HCT116 (cell line): ENCODE measurements around the gene MYLK. TPM values are rescaled to one million over a fixed set of nuclear protein-coding genes. Genes with fewer than 3 reads are reported as not detected.

ENCODE experiments used
- ATAC-seq: fragments of 200-7000 bp; cut with Tn5 transposase; 2 replicates; pipeline ENCODE4 v1.9.1; 2020; ENCODE audit warnings: mild to moderate bottlenecking, moderate library complexity
- BruUV-seq: library from RNA; stranded (reverse); fragments of 400-500 nt; replicated peaks from 2 replicates; lab custom pipeline; 2021; lab: Mats Ljungman, UMichigan
- CTCF ChIA-PET: fragments of 300-600 bp; sonication (Branson Sonifier 250); formaldehyde crosslinking; loops from one replicate; lab custom pipeline; 2021; ENCODE audit warnings: antibody characterized with exemption; lab: Charles Lee
- POLR2A ChIA-PET: fragments of 300-600, 350-600 bp; sonication (Branson Sonifier 250); formaldehyde crosslinking; loops from one replicate; lab custom pipeline; 2021; ENCODE audit warnings: antibody characterized with exemption; lab: Charles Lee
- RAD21 ChIA-PET, 2 experiments: fragments of 300-600 bp; sonication (Branson Sonifier 250); formaldehyde crosslinking; loops; one replicate each; lab custom pipeline; 2023; ENCODE audit warnings: low total read pairs in 2 of 2; ENCODE audit not compliant: uncharacterized antibody in 2 of 2, unreplicated experiment in 2 of 2, low non-redundant PET in 1 of 2; lab: Charles Lee
- DNase-seq: peaks from one replicate; pipeline ENCODE4 v3.0.0-alpha.2; 2010; ENCODE audit warnings: low read depth, low spot score
- H2AFZ ChIP-seq: fragments of 200-600 bp; shearing (Covaris generic), sonication (generic); 2 replicates; pipeline ENCODE4 v1.6.1; 2017; ENCODE audit warnings: low read depth, mixed run types, mixed read lengths, antibody characterized with exemption, low read length; ENCODE audit not compliant: poor library complexity, severe bottlenecking
- H3K27ac ChIP-seq: 2 replicates; pipeline ENCODE4 v1.5.1; 2012; ENCODE audit warnings: low read depth, low read length
- H3K27me3 ChIP-seq: fragments of 200-600 bp; sonication (generic); 2 replicates; pipeline ENCODE4 v1.6.1; 2016; ENCODE audit warnings: mixed run types, low read length, mixed read lengths; ENCODE audit not compliant: insufficient read depth
- H3K36me3 ChIP-seq, 2 experiments: fragments of 200-500 bp in 1 of 2; fragments of 200-600 bp in 1 of 2; sonication (Bioruptor generic) in 1 of 2; sonication (generic) in 1 of 2; 2 replicates each; pipeline versions ENCODE4 v1.5.1 to v1.6.1; 2014 to 2016; ENCODE audit warnings: low read length in 2 of 2, inconsistent platforms in 1 of 2, mixed read lengths in 1 of 2, mixed run types in 1 of 2; ENCODE audit not compliant: insufficient read depth in 2 of 2, control insufficient read depth in 1 of 2
- H3K4me1 ChIP-seq, 2 experiments: fragments of 200-600 bp in 1 of 2; sonication (generic) in 1 of 2; 2 replicates each; pipeline versions ENCODE4 v1.5.1 to v1.6.1; 2012 to 2017; ENCODE audit warnings: low read length in 2 of 2, inconsistent platforms in 1 of 2, mild to moderate bottlenecking in 1 of 2, mixed read lengths in 1 of 2, mixed run types in 1 of 2, moderate library complexity in 1 of 2; ENCODE audit not compliant: insufficient read depth in 2 of 2, control insufficient read depth in 1 of 2
- H3K4me2 ChIP-seq: fragments of 200-600 bp; sonication (generic); 2 replicates; pipeline ENCODE4 v1.6.1; 2017; ENCODE audit warnings: mixed run types, low read length, mixed read lengths
- H3K4me3 ChIP-seq, 2 experiments: fragments of 200-600 bp in 1 of 2; sonication (generic) in 1 of 2; replicated peaks in 1 of 2; 2 replicates each; pipeline ENCODE4 v1.5.1; 2011 to 2016; ENCODE audit warnings: low read length in 2 of 2, control low read depth in 1 of 2, low read depth in 1 of 2, mild to moderate bottlenecking in 1 of 2, mixed read lengths in 1 of 2, mixed run types in 1 of 2
- H3K79me2 ChIP-seq: fragments of 200-600 bp; sonication (generic); 2 replicates; pipeline ENCODE4 v1.6.1; 2017; ENCODE audit warnings: mild to moderate bottlenecking, mixed run types, low read length, moderate library complexity, mixed read lengths; ENCODE audit not compliant: insufficient read depth
- H3K9ac ChIP-seq: fragments of 200-600 bp; sonication (generic); 2 replicates; pipeline ENCODE4 v1.6.1; 2016; ENCODE audit warnings: low read length, mixed read lengths
- H3K9me2 ChIP-seq: fragments of 200-600 bp; sonication (generic), shearing (Covaris generic); 2 replicates; pipeline ENCODE4 v1.6.1; 2017; ENCODE audit warnings: mixed run types, mild to moderate bottlenecking, moderate library complexity; ENCODE audit not compliant: insufficient read depth
- H3K9me3 ChIP-seq, 2 experiments: fragments of 200-500 bp in 1 of 2; fragments of 200-600 bp in 1 of 2; sonication (Bioruptor generic) in 1 of 2; sonication (generic) in 1 of 2; 2 replicates each; pipeline ENCODE4 v1.6.1; 2014 to 2017; ENCODE audit warnings: low read length in 2 of 2, mixed read lengths in 2 of 2, inconsistent platforms in 1 of 2, low read depth in 1 of 2, mild to moderate bottlenecking in 1 of 2, mixed run types in 1 of 2, moderate library complexity in 1 of 2; ENCODE audit not compliant: control insufficient read depth in 1 of 2, insufficient read depth in 1 of 2
- H4K20me1 ChIP-seq: fragments of 200-600 bp; sonication (generic), shearing (Covaris generic); 2 replicates; pipeline ENCODE4 v1.6.1; 2017; ENCODE audit warnings: mixed run types, mild to moderate bottlenecking, moderate library complexity; ENCODE audit not compliant: insufficient read depth
- CTCF ChIP-seq, 3 experiments: fragments of 200-600 bp in 1 of 3; sonication (generic) in 1 of 3; IDR thresholded peaks in 2 of 3; conservative IDR thresholded peaks in 1 of 3; 2 replicates each; pipeline ENCODE4 v1.5.1; 2012 to 2017; ENCODE audit warnings: low read depth in 2 of 3, low read length in 2 of 3, antibody characterized with exemption in 1 of 3, borderline replicate concordance in 1 of 3, control low read depth in 1 of 3, mild to moderate bottlenecking in 1 of 3, mixed read lengths in 1 of 3, mixed run types in 1 of 3, moderate library complexity in 1 of 3; ENCODE audit not compliant: insufficient read depth in 1 of 3
- EGR1 ChIP-seq: IDR thresholded peaks from 2 replicates; pipeline ENCODE4 v1.6.1; 2012; ENCODE audit warnings: low read depth
- ELF1 ChIP-seq: IDR thresholded peaks from 2 replicates; pipeline ENCODE4 v1.6.1; 2012; ENCODE audit warnings: low read depth, borderline replicate concordance
- EZH2phosphoT487 ChIP-seq: fragments of 200-600 bp; IDR thresholded peaks from 2 replicates; pipeline ENCODE4 v1.6.1; 2018; ENCODE audit warnings: antibody characterized with exemption, borderline replicate concordance
- POLR2A ChIP-seq: IDR thresholded peaks from 2 replicates; pipeline ENCODE4 v1.7.0; 2011; ENCODE audit warnings: borderline replicate concordance; ENCODE audit not compliant: insufficient read depth, insufficient read length; ENCODE audit errors: extremely low read depth
- POLR2AphosphoS5 ChIP-seq: IDR thresholded peaks from 2 replicates; pipeline ENCODE4 v1.6.1; 2011; ENCODE audit warnings: mild to moderate bottlenecking, low read depth, low read length, moderate library complexity
- REST ChIP-seq: IDR thresholded peaks from 2 replicates; pipeline ENCODE4 v1.6.1; 2012; ENCODE audit warnings: low read depth
- SP1 ChIP-seq: IDR thresholded peaks from 2 replicates; pipeline ENCODE4 v1.6.1; 2012; ENCODE audit warnings: low read depth
- SRF ChIP-seq: IDR thresholded peaks from 2 replicates; pipeline ENCODE4 v1.6.1; 2012; ENCODE audit warnings: low read depth
- TCF7L2 ChIP-seq: IDR thresholded peaks from 2 replicates; pipeline ENCODE4 v1.7.0; 2011; ENCODE audit warnings: borderline replicate concordance, inconsistent platforms; ENCODE audit not compliant: insufficient read depth, insufficient read length; ENCODE audit errors: extremely low read depth
- YY1 ChIP-seq: IDR thresholded peaks from 2 replicates; pipeline ENCODE4 v1.6.1; 2011; ENCODE audit warnings: low read length, low read depth, moderate library complexity, mild to moderate bottlenecking; ENCODE audit not compliant: insufficient replicate concordance; ENCODE audit errors: extremely low read depth
- ZBTB33 ChIP-seq: IDR thresholded peaks from 2 replicates; pipeline ENCODE4 v1.6.1; 2011; ENCODE audit warnings: mild to moderate bottlenecking, low read length, moderate library complexity; ENCODE audit not compliant: insufficient replicate concordance; ENCODE audit errors: extremely low read depth
- intact Hi-C: fragments of 100-400 bp; cut with micrococcal nuclease; formaldehyde crosslinking; loops from 2 replicates; pipeline ENCODE4 v1.10.0; 2022
- total RNA-seq: library from RNA; stranded (reverse); gene quantifications from one replicate; pipeline ENCODE4 v1.2.1, GENCODE V29; 2021; ENCODE audit not compliant: unreplicated experiment

Gene MYLK
- total RNA-seq, 1 experiment from 2014 or later: 3.8 TPM

GRCh38 chr3:123809597-123809996, 74.5 kb downstream of the MYLK start:
- no peak overlapping the region for H3K27ac ChIP-seq
- CTCF ChIA-PET: no interaction called here

More at GRCh38 chr3:123809597-123809996, 74.5 kb downstream of the MYLK start:
- Histone ChIP-seq H3K4me3 (no peak overlapping the region), H3K4me2 (no peak overlapping the region), H3K36me3 (no peaks in the 10 kb centered on the region), H3K9me2 (no peaks in the 10 kb centered on the region), H2AFZ (no peak overlapping the region), H3K9me3 (no peaks in the 10 kb centered on the region), H3K27me3 (no peaks in the 10 kb centered on the region), H4K20me1 (no peaks in the 10 kb centered on the region), H3K4me1 (peaks cover 10 to 13% of the 10 kb centered on the region in 2 experiments; a peak in 3 of 4 replicates), H3K9ac (no peak overlapping the region), H3K79me2 (no peaks in the 10 kb centered on the region)
- no TSS peak for BruUV-seq
- DNase-seq (no peak), ATAC-seq (no peak)
- ChIA-PET RAD21 (no interaction called here), POLR2A (no interaction called here)
- intact Hi-C loops: no loop called here
- TF ChIP-seq EZH2phosphoT487 (no peak), CTCF (IDR thresholded peaks at IDR 0.05 in 2 of 3, conservative IDR thresholded peaks at IDR 0.05 in 1 of 3; ENCODE audit: borderline replicate concordance in 1 of 3, insufficient read depth in 1 of 3, low read depth in 2 of 3, low read length in 2 of 3) (no peak), TCF7L2 (no peak), EGR1 (no peak), SP1 (no peak), POLR2AphosphoS5 (no peak), ELF1 (no peak), REST (no peak), POLR2A (no peak), SRF (no peak), YY1 (no peak), ZBTB33 (no peak)
